HL-60 (cell line): Measurements from ENCODE around the gene ESRRG.

ENCODE experiments used
- DNase-seq, 2 experiments: peaks; one replicate each; pipeline ENCODE4 v3.0.0-alpha.2; 2010 to 2020; ENCODE audit warnings: low read depth in 1 of 2, low spot score in 1 of 2
- H3K27ac ChIP-seq: fragments of 250-450 bp; sonication (Bioruptor Pico); replicated peaks from 2 replicates; pipeline ENCODE4 v1.5.1; 2020; ENCODE audit warnings: mild to moderate bottlenecking, moderate library complexity
- H3K27me3 ChIP-seq: fragments of 250-450 bp; sonication (Bioruptor Pico); 2 replicates; pipeline ENCODE4 v1.5.1; 2021; ENCODE audit warnings: mild to moderate bottlenecking, moderate library complexity; ENCODE audit not compliant: insufficient read depth, poor library complexity, severe bottlenecking
- H3K4me3 ChIP-seq: replicated peaks from 2 replicates; pipeline ENCODE4 v1.5.1; 2011; ENCODE audit warnings: mild to moderate bottlenecking, control low read depth, low read length; ENCODE audit not compliant: insufficient read depth
- GABPA ChIP-seq: IDR thresholded peaks from 2 replicates; pipeline ENCODE4 v1.6.1; 2012; ENCODE audit warnings: low read depth
- POLR2AphosphoS5 ChIP-seq: IDR thresholded peaks from 2 replicates; pipeline ENCODE4 v1.6.1; 2012; ENCODE audit warnings: low read depth
- SPI1 ChIP-seq: IDR thresholded peaks from 2 replicates; pipeline ENCODE4 v1.6.1; 2012; ENCODE audit warnings: low read depth, mild to moderate bottlenecking, borderline replicate concordance
- TF ChIP-seq, protein P1 (sequence below): IDR thresholded peaks from 2 replicates; pipeline ENCODE4 v1.6.1; 2012; ENCODE audit warnings: low read depth; ENCODE audit not compliant: insufficient replicate concordance
- TF ChIP-seq, protein P2 (sequence below): IDR thresholded peaks from one replicate; pipeline ENCODE4 v1.5.1; 2011; ENCODE audit warnings: low read length, control low read depth, inconsistent platforms; ENCODE audit not compliant: insufficient read depth

The ESRRG gene

DNA sequence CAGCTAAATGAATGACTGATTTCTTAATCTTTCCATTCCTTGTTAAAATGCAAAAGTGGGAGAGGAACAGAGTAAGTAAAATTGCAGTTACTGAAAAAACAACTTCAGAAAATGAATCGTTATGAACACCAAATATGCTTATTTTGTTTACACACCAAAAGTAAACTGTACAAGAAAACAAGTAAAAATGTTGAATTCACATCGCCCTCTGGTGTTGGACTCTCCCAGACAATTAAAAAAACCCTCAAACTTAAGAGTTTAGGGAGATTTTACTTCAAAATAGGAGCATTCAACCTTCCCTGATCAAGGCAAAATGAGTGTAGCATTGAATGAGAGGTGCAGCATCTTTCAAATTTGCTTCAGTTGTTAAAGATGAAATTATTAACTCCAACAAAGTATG, 19.4 kb upstream of the ESRRG start:
- no peak for DNase-seq
- H3K27me3 ChIP-seq: no peaks in the 10 kb centered on the region
- no peak overlapping the region for H3K4me3 ChIP-seq
- TF ChIP-seq POLR2AphosphoS5: no peak
- TF ChIP-seq GABPA: no peak
- TF ChIP-seq, protein P1, sequence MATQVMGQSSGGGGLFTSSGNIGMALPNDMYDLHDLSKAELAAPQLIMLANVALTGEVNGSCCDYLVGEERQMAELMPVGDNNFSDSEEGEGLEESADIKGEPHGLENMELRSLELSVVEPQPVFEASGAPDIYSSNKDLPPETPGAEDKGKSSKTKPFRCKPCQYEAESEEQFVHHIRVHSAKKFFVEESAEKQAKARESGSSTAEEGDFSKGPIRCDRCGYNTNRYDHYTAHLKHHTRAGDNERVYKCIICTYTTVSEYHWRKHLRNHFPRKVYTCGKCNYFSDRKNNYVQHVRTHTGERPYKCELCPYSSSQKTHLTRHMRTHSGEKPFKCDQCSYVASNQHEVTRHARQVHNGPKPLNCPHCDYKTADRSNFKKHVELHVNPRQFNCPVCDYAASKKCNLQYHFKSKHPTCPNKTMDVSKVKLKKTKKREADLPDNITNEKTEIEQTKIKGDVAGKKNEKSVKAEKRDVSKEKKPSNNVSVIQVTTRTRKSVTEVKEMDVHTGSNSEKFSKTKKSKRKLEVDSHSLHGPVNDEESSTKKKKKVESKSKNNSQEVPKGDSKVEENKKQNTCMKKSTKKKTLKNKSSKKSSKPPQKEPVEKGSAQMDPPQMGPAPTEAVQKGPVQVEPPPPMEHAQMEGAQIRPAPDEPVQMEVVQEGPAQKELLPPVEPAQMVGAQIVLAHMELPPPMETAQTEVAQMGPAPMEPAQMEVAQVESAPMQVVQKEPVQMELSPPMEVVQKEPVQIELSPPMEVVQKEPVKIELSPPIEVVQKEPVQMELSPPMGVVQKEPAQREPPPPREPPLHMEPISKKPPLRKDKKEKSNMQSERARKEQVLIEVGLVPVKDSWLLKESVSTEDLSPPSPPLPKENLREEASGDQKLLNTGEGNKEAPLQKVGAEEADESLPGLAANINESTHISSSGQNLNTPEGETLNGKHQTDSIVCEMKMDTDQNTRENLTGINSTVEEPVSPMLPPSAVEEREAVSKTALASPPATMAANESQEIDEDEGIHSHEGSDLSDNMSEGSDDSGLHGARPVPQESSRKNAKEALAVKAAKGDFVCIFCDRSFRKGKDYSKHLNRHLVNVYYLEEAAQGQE: no peak
- no peak for TF ChIP-seq SPI1
- TF ChIP-seq, protein P2, sequence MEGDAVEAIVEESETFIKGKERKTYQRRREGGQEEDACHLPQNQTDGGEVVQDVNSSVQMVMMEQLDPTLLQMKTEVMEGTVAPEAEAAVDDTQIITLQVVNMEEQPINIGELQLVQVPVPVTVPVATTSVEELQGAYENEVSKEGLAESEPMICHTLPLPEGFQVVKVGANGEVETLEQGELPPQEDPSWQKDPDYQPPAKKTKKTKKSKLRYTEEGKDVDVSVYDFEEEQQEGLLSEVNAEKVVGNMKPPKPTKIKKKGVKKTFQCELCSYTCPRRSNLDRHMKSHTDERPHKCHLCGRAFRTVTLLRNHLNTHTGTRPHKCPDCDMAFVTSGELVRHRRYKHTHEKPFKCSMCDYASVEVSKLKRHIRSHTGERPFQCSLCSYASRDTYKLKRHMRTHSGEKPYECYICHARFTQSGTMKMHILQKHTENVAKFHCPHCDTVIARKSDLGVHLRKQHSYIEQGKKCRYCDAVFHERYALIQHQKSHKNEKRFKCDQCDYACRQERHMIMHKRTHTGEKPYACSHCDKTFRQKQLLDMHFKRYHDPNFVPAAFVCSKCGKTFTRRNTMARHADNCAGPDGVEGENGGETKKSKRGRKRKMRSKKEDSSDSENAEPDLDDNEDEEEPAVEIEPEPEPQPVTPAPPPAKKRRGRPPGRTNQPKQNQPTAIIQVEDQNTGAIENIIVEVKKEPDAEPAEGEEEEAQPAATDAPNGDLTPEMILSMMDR: no peak
- H3K27ac ChIP-seq: no peak overlapping the region

DNA sequence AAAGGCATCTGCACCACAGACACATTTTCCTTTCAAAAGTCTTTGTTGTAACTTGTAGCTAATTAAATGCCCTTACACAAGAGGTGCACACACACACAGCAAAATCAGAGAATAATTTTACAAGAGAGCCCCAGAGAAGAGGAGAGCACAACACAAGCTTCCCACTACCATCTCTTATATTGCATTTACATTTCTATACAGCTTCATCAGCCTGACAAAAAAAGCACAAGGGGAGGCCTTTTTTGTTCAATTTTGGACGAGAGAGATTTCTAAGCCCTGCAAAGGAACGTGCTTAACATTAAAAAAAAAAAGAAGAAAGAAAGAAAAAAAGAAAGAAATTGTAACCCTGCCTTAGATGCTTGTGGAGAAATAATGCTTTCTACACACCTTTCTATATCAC, 17.1 kb upstream of the ESRRG start:
- DNase-seq: no peak
- Histone ChIP-seq H3K4me3 (no peak overlapping the region), H3K27ac (no peak overlapping the region), H3K27me3 (no peaks in the 10 kb centered on the region)
- TF ChIP-seq, protein P2: no peak
- TF ChIP-seq, protein P1: no peak
- TF ChIP-seq GABPA: no peak
- no peak for TF ChIP-seq SPI1

DNA sequence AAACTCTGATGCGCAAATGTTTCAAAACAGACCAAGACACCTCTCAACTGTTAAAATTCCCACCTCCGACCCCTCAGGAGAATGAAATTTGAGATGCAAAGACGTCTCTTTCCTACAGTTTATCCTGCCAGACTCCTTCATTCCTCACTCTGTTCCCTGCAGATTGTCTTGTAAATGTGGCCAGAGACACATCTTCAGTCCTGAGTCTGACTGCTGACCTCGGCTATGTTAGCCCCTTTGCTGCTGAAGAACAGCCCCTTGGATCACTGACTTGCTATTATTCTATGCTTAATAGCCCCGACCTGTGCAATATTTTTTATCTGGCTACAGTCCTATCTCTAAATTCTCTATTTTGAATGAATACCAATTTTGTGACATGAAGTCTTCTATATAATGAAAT, 16.6 kb upstream of the ESRRG start:
- no peak overlapping the region for H3K4me3 ChIP-seq

More for the DNA sequence above, 16.6 kb upstream of the ESRRG start:
- TF ChIP-seq, protein P2: no peak
- TF ChIP-seq SPI1 (no peak), POLR2AphosphoS5 (no peak), GABPA (no peak)
- TF ChIP-seq, protein P1: no peak
- no peaks in the 10 kb centered on the region for H3K27me3 ChIP-seq
- no peak overlapping the region for H3K27ac ChIP-seq
- DNase-seq: no peak
